HepG2 (cell line): ENCODE data around the gene GNG12. TPM values are rescaled to one million over a fixed set of nuclear protein-coding genes. Genes with fewer than 3 reads are reported as not detected.

ENCODE experiments used
- ATAC-seq: fragments of 200-7000 bp; cut with Tn5 transposase; 3 replicates; pipeline ENCODE4 v1.9.1; 2020; ENCODE audit warnings: mild to moderate bottlenecking, moderate library complexity
- BruUV-seq: library from RNA; stranded (reverse); fragments of 400-500 nt; replicated peaks from 2 replicates; lab custom pipeline; 2021; lab: Mats Ljungman, UMichigan
- CTCF ChIA-PET: fragments of 300-600 bp; formaldehyde crosslinking; extraction: SDS; loops from one replicate; lab custom pipeline; 2021; ENCODE audit warnings: low total read pairs, inconsistent platforms, low intra/inter-chr PET ratio; lab: Yijun Ruan, JAX
- POLR2A ChIA-PET: fragments of 350-600 bp; sonication (Branson Sonifier 250); formaldehyde crosslinking; loops from one replicate; lab custom pipeline; 2020; ENCODE audit warnings: antibody characterized with exemption, inconsistent platforms; lab: Yijun Ruan, JAX
- DNase-seq: peaks from one replicate; pipeline ENCODE4 v3.0.0-alpha.2; 2015; ENCODE audit warnings: low spot score
- FAIRE-seq: peaks from 3 replicates; lab custom pipeline; 2011; peaks lifted over from hg19 to GRCh38; lab: Jason Lieb, UNC
- H2AFZ ChIP-seq: one replicate; pipeline ENCODE4 v1.6.1; 2011; ENCODE audit warnings: low read length, inconsistent platforms
- H3K27ac ChIP-seq: fragments of 300-600 bp; 3 replicates; pipeline ENCODE4 v1.8.0; 2011; ENCODE audit warnings: mixed run types, mild to moderate bottlenecking, mixed read lengths, low read length, inconsistent platforms; ENCODE audit not compliant: insufficient read depth; ENCODE audit errors: extremely low read length
- H3K27me3 ChIP-seq, 2 experiments: fragments of 200-600 bp in 1 of 2; 2 replicates in 1 of 2; 3 replicates in 1 of 2; pipeline versions ENCODE4 v1.6.0 to v1.8.0; 2011; ENCODE audit warnings: low read length in 2 of 2, mild to moderate bottlenecking in 2 of 2, moderate library complexity in 2 of 2, inconsistent platforms in 1 of 2; ENCODE audit not compliant: insufficient read depth in 2 of 2, control insufficient read depth in 1 of 2
- H3K36me3 ChIP-seq, 2 experiments: fragments of 200-600 bp in 1 of 2; replicated peaks in 1 of 2; 2 replicates in 1 of 2; 3 replicates in 1 of 2; pipeline versions ENCODE4 v1.5.1 to v1.8.0; 2011; ENCODE audit warnings: low read length in 2 of 2, inconsistent platforms in 1 of 2; ENCODE audit not compliant: insufficient read depth in 2 of 2, control insufficient read depth in 1 of 2
- H3K4me1 ChIP-seq: 2 replicates; pipeline ENCODE4 v1.5.1; 2012; ENCODE audit warnings: low read length, inconsistent platforms; ENCODE audit not compliant: insufficient read depth
- H3K4me2 ChIP-seq: 2 replicates; pipeline ENCODE4 v1.6.0; 2011; ENCODE audit warnings: low read depth, low read length, inconsistent platforms
- H3K4me3 ChIP-seq, 3 experiments: fragments of 200-600 bp in 1 of 3; sonication (generic), shearing (Covaris generic) in 1 of 3; replicated peaks in 1 of 3; 2 replicates each; pipeline ENCODE4 v1.5.1; 2011 to 2016; ENCODE audit warnings: low read length in 3 of 3, inconsistent platforms in 2 of 3, low read depth in 2 of 3, mild to moderate bottlenecking in 2 of 3, control low read depth in 1 of 3, mixed read lengths in 1 of 3; ENCODE audit not compliant: insufficient read depth in 1 of 3
- H3K79me2 ChIP-seq: one replicate; pipeline ENCODE4 v1.6.1; 2011; ENCODE audit warnings: low read length, inconsistent platforms; ENCODE audit not compliant: insufficient read depth
- H3K9ac ChIP-seq: 2 replicates; pipeline ENCODE4 v1.6.0; 2011; ENCODE audit warnings: mild to moderate bottlenecking, low read depth, low read length, inconsistent platforms; ENCODE audit not compliant: insufficient read depth
- H3K9me3 ChIP-seq: 2 replicates; pipeline ENCODE4 v1.5.1; 2012; ENCODE audit warnings: mild to moderate bottlenecking, low read length
- H4K20me1 ChIP-seq: 2 replicates; pipeline ENCODE4 v1.6.0; 2011; ENCODE audit warnings: inconsistent platforms, mild to moderate bottlenecking, low read length, moderate library complexity; ENCODE audit not compliant: insufficient read depth
- MEIS2 ChIP-seq: sonication (generic); formaldehyde crosslinking; IDR thresholded peaks from 2 replicates; pipeline ENCODE4 v1.9.0; 2021; ENCODE audit warnings: mild to moderate bottlenecking, missing genetic modification reagents
- MIER2 ChIP-seq: IDR thresholded peaks from 2 replicates; pipeline ENCODE4 v1.6.1; 2016; ENCODE audit warnings: missing biosample characterization, missing genetic modification reagents
- NRL ChIP-seq: sonication (generic); formaldehyde crosslinking; IDR thresholded peaks from 2 replicates; pipeline ENCODE4 v1.5.0; 2020; ENCODE audit warnings: missing genetic modification reagents, mild to moderate bottlenecking, moderate library complexity, borderline replicate concordance
- TRAFD1 ChIP-seq: sonication (generic); formaldehyde crosslinking; IDR thresholded peaks from 2 replicates; pipeline ENCODE4 v1.5.1; 2020; ENCODE audit warnings: missing genetic modification reagents, mild to moderate bottlenecking, borderline replicate concordance
- ZNF569 ChIP-seq: sonication (generic); formaldehyde crosslinking; IDR thresholded peaks from 2 replicates; pipeline ENCODE4 v1.5.0; 2020; ENCODE audit warnings: mild to moderate bottlenecking, missing genetic modification reagents, moderate library complexity, borderline replicate concordance
- WGBS: methylation state at CpG from one replicate; pipeline ENCODE4 v1.1.6; 2017; ENCODE audit warnings: low lambda C conversion rate; 5-methylcytosine and 5-hydroxymethylcytosine counted together
- in situ Hi-C: cut with HindIII; loops from 2 replicates; pipeline ENCODE4 v1.10.0; 2017; ENCODE audit warnings: low pct_unique_long_range_greater_than_20kb; ENCODE audit not compliant: extremely low pct_ligation_motif_present
- intact Hi-C: fragments of 100-400 bp; cut with micrococcal nuclease; formaldehyde crosslinking; loops from one replicate; pipeline ENCODE4 v1.10.0; 2022; ENCODE audit not compliant: unreplicated experiment
- polyA plus RNA-seq, 8 experiments: library from polyadenylated mRNA; depleted of rRNA in 3 of 8; stranded (reverse) in 7 of 8; unstranded in 1 of 8; fragments of >200 nt; fragmentation: Illumina TruSeq in 4 of 8; extraction: Trizol in 4 of 8; gene quantifications; 2 replicates each; pipeline versions ENCODE4 v1.2.1 to v1.2.3, GENCODE V29; 2011 to 2016; ENCODE audit warnings: low read depth in 4 of 8, missing spikeins in 1 of 8, mixed read lengths in 1 of 8; ENCODE audit not compliant: insufficient read depth in 1 of 8
- total RNA-seq, 5 experiments: library from RNA; depleted of rRNA; stranded (reverse); fragments of >200 nt; fragmentation: Illumina TruSeq; extraction: Trizol; gene quantifications; 2 replicates each; pipeline ENCODE4 v1.2.3, GENCODE V29; 2016; ENCODE audit warnings: low read depth in 1 of 5
- TF ChIP-seq, protein P1 (sequence below): IDR thresholded peaks from 2 replicates; pipeline ENCODE4 v1.6.1; 2012; ENCODE audit warnings: low read length, improper control_type of control experiment

The GNG12 gene
- total and polyA plus RNA-seq, 2 of the 13 experiments (the other 11 are each of a cell fraction or from before 2014, with no cell fraction given), result 0.11 TPM

DNA sequence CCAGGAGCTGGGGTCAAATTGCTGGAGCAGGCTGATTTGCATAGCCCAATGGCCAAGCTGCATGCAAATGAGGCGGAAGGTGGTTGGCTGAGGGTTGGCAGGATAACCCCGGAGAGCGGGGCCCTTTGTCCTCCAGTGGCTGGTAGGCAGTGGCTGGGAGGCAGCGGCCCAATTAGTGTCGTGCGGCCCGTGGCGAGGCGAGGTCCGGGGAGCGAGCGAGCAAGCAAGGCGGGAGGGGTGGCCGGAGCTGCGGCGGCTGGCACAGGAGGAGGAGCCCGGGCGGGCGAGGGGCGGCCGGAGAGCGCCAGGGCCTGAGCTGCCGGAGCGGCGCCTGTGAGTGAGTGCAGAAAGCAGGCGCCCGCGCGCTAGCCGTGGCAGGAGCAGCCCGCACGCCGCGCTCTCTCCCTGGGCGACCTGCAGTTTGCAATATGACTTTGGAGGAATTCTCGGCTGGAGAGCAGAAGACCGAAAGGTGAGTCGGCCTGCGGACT is 148.2 kb downstream of the GNG12 start, which contains the start of gene GADD45A (continued):
- TF ChIP-seq TRAFD1 (CRISPR knock-in tag), result no peak
- TF ChIP-seq, all 625 proteins: peak for 317

- Histone ChIP-seq H3K4me1 (peaks cover 60% of the 10 kb centered on the region), H3K9me3 (no peaks in the 10 kb centered on the region), H3K27ac (peak overlapping the region; percentile 49), H2AFZ (no peak overlapping the region), H3K27me3 (no peaks in the 10 kb centered on the region; a peak in 1 of 5 replicates), H4K20me1 (peaks cover 15% of the 10 kb centered on the region), H3K4me3 (peak overlapping the region; percentile 53 to 63 (median 62)), H3K4me2 (peak overlapping the region; percentile 95), H3K9ac (peak overlapping the region; percentile 71), H3K79me2 (peaks cover 28% of the 10 kb centered on the region), H3K36me3 (peaks cover 1 to 14% of the 10 kb centered on the region in 2 experiments; a peak in 2 of 5 replicates)
- CTCF ChIA-PET, result no interaction called here
- intact Hi-C loops (loop anchor here (1.0 to 5.0 kb wide), 5 partner anchors 20 to 257 kb away; no protein-coding TSS in a partner anchor), in situ Hi-C loops (loop anchor here (5.0 to 10.0 kb wide), 3 partner anchors 78 to 147 kb away; no protein-coding TSS in a partner anchor)
- ATAC-seq (no peak), DNase-seq (no peak), FAIRE-seq (no peak)
- POLR2A ChIA-PET, result interaction anchor here (0.9 to 4.3 kb wide), 39 partner anchors 11 to 255 kb away, joined by 3 to 114 read pairs (median 5); no protein-coding TSS in a partner anchor
- BruUV-seq, result TSS peak; percentile 80
- WGBS, result 1% methylated on average over 5 of the region's 20 CpGs
- TF ChIP-seq MEIS2 (CRISPR knock-in tag) (no peak), ZNF569 (CRISPR knock-in tag) (no peak), NRL (CRISPR knock-in tag) (no peak), MIER2 (no peak)
- TF ChIP-seq, protein P1, sequence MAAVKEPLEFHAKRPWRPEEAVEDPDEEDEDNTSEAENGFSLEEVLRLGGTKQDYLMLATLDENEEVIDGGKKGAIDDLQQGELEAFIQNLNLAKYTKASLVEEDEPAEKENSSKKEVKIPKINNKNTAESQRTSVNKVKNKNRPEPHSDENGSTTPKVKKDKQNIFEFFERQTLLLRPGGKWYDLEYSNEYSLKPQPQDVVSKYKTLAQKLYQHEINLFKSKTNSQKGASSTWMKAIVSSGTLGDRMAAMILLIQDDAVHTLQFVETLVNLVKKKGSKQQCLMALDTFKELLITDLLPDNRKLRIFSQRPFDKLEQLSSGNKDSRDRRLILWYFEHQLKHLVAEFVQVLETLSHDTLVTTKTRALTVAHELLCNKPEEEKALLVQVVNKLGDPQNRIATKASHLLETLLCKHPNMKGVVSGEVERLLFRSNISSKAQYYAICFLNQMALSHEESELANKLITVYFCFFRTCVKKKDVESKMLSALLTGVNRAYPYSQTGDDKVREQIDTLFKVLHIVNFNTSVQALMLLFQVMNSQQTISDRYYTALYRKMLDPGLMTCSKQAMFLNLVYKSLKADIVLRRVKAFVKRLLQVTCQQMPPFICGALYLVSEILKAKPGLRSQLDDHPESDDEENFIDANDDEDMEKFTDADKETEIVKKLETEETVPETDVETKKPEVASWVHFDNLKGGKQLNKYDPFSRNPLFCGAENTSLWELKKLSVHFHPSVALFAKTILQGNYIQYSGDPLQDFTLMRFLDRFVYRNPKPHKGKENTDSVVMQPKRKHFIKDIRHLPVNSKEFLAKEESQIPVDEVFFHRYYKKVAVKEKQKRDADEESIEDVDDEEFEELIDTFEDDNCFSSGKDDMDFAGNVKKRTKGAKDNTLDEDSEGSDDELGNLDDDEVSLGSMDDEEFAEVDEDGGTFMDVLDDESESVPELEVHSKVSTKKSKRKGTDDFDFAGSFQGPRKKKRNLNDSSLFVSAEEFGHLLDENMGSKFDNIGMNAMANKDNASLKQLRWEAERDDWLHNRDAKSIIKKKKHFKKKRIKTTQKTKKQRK, result no peak
Measured at GRCh38 chr1:67684526-67685066, 148.7 kb downstream of the GNG12 start.
